ENCODE data around the gene PGAM4.
"Not testable (repeated sequence)": the region's sequence is repeated elsewhere in the genome, so short reads cannot be mapped to it uniquely, and the experiment has no call there.

PGAM4 gene

DNA sequence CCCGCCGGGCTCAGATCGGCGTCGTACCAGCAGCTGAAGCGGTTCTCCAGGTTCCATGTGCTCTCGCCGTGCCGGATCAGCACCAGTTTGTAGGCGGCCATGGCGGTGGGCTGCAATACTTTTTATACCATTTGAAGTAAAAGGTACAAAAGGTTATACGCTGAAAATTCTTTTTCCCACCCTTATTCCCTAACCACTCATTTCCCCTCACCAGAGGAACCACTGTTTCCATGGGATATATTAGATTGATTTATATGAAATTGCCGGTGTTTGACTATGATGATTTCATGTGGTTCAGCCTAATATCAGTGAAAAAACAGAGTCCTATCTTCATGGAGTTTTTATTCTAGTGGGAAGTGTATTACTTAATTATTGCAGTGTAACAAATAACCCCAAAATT lies at the start of gene PGAM4:
TSS of gene PGAM4 (minus strand) at position 101 of the 400 bp plus-strand sequence. CDS start at position 101, 0 bp downstream.
- no peak for DNase-seq

GRCh38 chrX:78011846-78012245 lies 42.4 kb upstream of the PGAM4 start:
- no peak for DNase-seq

- no peak for DNase-seq
Measured at GRCh38 chrX:77979870-77980269, 10.4 kb upstream of the PGAM4 start.

GRCh38 chrX:77977518-77977917 lies 8.1 kb upstream of the PGAM4 start:
- no peak for DNase-seq

- peak; percentile 4 for DNase-seq
Measured at GRCh38 chrX:77977095-77977494, 7.7 kb upstream of the PGAM4 start.

- DNase-seq = no peak
Measured at GRCh38 chrX:77975755-77976154, 6.3 kb upstream of the PGAM4 start.

GRCh38 chrX:77967631-77968030 lies 1.8 kb downstream of the PGAM4 start:
- DNase-seq = no peak

GRCh38 chrX:77966361-77966760 lies 3.1 kb downstream of the PGAM4 start:
- no peak for DNase-seq

DNA sequence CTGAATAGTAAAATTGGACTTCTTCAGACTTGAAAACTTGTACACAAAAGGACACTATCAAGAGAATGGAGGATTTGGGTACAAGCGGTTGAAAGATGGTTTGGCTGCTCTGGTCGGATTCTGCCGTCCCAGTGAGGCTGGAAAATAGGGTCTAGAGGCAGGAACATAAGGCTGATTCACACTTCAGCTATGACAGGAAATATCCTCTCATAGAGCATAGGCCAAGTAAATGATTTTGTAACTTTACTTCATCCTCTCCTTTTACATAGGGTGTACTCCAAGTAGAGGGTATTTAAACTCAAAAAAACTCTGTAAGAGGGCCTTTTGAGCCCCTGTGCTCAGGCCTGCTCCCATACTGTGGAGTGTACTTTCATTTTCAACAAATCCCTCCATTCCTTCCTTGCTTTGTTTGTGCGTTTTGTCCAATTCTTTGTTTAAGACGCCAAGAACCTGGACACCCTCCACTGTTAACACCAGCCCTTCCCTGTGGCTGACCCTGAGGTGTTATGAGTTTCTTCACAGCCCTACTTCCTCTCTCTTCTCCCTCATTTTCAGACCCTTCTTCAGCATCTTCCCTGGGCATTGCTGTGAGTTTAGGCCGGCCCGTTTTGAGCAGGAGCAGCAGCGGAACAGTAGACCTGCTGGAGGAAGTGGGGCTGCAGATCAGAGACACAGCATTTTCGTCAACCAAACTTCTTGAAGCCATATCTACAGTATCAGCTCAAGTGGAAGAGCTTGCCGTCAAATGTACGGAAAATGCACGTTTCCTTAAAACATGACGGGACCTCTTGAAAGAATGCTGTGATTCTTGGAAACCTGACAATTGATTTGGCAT lies 7.2 kb downstream of the PGAM4 start:
- DNase-seq = no peak

GRCh38 chrX:77961063-77961462 lies 8.4 kb downstream of the PGAM4 start:
- DNase-seq = no peak

DNA sequence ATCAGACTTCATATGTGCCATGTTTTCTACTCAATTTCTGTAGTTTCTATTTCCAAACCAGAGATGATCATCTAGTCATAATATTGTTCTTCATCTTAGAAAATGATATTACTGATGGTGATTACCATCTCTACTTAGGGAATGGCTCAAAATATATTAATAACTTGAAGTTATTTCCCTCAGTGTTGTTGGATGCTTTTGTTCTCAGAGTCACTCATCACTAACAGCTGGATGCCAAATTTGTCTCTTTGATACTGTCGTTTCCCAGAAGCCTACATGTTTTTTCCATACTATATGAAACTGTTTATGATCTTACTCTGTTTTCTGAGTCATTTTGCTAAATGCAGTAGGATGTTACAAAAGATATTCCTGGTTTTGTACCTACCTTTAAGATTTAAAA lies 8.9 kb downstream of the PGAM4 start:
- no peak for DNase-seq

- DNase-seq = no peak
Measured at GRCh38 chrX:77953708-77954107, 15.7 kb downstream of the PGAM4 start.

DNA sequence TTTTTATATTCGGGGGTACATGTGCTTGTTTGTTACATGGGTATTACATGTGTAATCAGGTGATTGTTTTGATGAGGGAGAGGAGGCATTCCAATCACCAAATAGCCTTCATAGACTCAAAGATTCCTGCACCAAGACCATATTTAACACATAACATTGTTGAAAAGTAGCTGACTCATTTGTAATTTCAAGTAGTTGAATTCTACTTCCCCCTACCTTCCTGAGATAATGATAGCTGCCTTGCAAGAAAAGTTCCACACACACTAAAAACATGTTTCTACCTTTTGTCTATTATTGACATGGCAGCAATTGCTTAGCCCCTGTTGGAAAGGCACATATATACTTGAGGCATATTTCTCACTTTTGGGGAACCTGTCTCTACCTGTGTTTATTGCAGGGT lies 16.1 kb downstream of the PGAM4 start:
- no peak for DNase-seq

- DNase-seq = no peak
Measured at GRCh38 chrX:77952173-77952572, 17.3 kb downstream of the PGAM4 start.

- no peak for DNase-seq
Measured at GRCh38 chrX:77949840-77950239, 19.6 kb downstream of the PGAM4 start.

DNA sequence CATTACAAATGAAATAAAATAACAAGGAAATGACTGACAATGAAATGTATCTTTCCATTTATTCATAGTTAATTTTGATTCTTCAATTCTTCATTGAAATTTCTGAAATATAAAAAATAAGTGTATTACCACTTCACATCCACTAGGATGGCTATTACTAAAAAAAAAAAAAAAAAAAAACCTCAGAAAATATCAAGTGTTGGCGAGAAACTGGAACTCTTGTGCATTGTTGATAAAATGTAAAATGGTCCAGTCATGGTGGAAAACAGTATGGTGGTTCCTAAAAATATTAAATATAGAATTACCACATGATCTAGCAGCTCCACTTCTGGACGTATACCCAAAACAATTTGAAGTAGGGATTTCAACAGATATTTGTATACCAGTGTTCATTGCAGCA lies 22.9 kb downstream of the PGAM4 start:
- DNase-seq = no peak

DNA sequence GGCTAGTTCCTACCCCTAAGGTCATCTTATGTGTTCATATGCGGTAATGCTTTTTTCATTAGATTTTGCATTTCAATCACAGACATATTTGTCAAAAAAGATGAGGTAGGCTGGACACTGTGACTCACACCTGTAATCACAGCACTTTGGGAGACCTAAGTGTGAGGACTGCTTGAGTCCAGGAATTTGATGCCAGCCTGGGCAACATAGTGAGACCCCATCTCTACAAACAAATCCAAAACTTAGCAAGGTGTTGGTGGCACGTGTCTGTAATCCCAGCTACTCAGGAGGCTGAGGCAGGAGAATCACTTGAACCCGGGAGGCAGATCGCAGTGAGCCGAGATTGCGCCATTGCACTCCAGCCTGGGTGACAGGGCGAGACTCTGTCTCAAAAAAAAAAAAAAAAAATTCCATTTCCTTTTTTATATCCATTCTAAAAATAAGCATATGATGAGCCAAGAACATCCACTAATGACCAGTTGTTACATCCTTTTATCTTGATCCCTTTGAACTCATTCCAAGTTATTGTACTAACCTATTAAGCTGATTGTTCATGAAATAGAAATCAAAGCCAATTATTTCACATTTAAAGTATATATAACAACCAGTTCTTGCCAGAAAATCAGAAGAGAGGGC lies 23.4 kb downstream of the PGAM4 start:
- DNase-seq = no peak

- not testable (repeated sequence) for DNase-seq
Measured at GRCh38 chrX:77945031-77945430, 24.4 kb downstream of the PGAM4 start.

- no peak for DNase-seq
Measured at GRCh38 chrX:77938083-77938680, 31.3 kb downstream of the PGAM4 start.

DNA sequence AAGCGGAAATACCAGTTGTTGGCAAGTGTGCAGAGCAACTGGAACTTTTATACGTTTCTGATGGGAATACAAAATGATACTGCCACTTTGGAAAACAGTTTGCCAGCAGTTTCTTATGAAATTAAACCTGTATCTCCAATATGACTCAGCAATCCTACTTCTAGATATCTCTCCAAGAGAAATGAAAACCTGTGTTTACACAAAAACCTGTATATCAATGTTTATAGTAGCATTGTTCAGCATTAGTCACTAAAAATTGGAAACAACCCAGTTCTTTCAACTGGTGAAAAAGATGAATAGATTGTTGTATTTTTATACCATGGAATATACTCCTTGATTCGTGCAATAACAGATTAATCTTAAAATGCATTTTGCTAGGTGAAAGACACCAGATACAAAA lies 32.1 kb downstream of the PGAM4 start:
- no peak for DNase-seq

DNA sequence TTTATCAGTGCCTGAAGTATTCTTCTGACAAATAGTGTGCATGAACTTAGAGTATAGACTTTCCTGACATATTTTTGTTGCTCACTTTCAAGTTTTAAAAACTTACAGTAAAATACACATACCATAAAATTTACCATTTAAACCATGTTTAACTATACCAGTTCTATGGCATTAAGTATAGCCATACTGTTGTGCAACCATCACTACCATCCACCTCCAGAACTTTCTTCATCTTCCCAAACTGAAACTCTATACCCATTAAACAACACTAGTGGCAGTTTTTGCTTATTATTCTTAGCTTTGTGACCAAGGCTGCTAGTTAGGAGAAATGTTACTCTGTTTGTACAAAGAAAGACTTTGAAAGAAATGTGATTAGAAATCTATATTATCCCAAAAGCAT lies 33.1 kb downstream of the PGAM4 start:
- DNase-seq = no peak

DNA sequence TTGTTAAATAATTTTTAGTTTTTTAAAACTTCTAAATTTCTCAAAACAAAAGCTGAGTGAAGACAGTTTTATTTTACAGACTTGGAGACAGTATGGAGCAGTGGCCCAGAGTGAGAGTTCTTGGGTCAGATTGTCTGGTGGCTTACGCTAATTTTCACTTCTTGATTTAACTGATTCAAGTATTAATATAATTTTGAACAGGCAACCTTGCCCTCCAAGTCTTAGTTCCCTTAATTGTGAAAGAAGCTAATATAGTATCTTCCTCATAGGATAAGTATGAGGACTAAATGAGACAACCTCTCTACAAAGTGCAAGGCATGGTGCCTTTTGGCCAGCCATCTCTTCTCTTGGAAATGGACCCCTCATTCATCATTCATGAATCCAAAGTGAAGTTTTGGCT lies 33.6 kb downstream of the PGAM4 start:
- no peak for DNase-seq

- DNase-seq = no peak
Measured at GRCh38 chrX:77930581-77930980, 38.9 kb downstream of the PGAM4 start.

GRCh38 chrX:77925764-77926163 lies 43.7 kb downstream of the PGAM4 start:
- DNase-seq = no peak

Measured in NCI-H1417 treated with DMSO at 0.1 percent for 48 hours (cell line).